Activated CD8-positive, alpha-beta memory T cell treated with anti-CD3 and anti-CD28 coated beads for 48 hours (primary cell): ENCODE measurements around the gene TCP1.
"Not testable (repeated sequence)": the region's sequence is repeated elsewhere in the genome, so short reads cannot be mapped to it uniquely, and the experiment has no call there.

Experiments
- DNase-seq, 3 experiments: peaks; one replicate each; pipeline ENCODE4 v3.0.0-alpha.2; 2020; ENCODE audit warnings: low read depth in 2 of 3, low spot score in 2 of 3

TCP1 gene

GRCh38 chr6:159745081-159745480 lies 44.3 kb downstream of the TCP1 start:
- no peak for DNase-seq

GRCh38 chr6:159742165-159742564 lies 47.2 kb downstream of the TCP1 start:
- DNase-seq: no peak

- no peak for DNase-seq
These were observed 50.1 kb downstream of the TCP1 start for GRCh38 chr6:159739341-159739740.

GRCh38 chr6:159736908-159737307 lies 52.5 kb downstream of the TCP1 start:
- no peak for DNase-seq

- DNase-seq: not testable (repeated sequence)
These were observed 56.0 kb downstream of the TCP1 start for GRCh38 chr6:159733395-159733794.

- not testable (repeated sequence) for DNase-seq
These were observed 56.9 kb downstream of the TCP1 start for GRCh38 chr6:159732550-159732949.

GRCh38 chr6:159730332-159730676 lies 59.1 kb downstream of the TCP1 start:
- DNase-seq: no peak

GRCh38 chr6:159729598-159730331 lies 59.6 kb downstream of the TCP1 start:
- DNase-seq: no peak

GRCh38 chr6:159728531-159728964 lies 60.9 kb downstream of the TCP1 start:
- no peak for DNase-seq
